Trophoblast cell (in vitro differentiated cells and primary cell): ENCODE results near the gene IGFBP2.

Source experiments
- DNase-seq, 2 donors: peaks; one replicate each; pipeline ENCODE4 v3.0.0-alpha.2; 2016
- H2AFZ ChIP-seq: 2 replicates; pipeline ENCODE4 v1.6.1; 2013; ENCODE audit warnings: low read length, moderate library complexity, mild to moderate bottlenecking; ENCODE audit not compliant: insufficient read depth, poor library complexity
- H2AK5ac ChIP-seq: 2 replicates; pipeline ENCODE4 v1.6.1; 2013; ENCODE audit warnings: mild to moderate bottlenecking, low read length
- H2BK120ac ChIP-seq: 2 replicates; pipeline ENCODE4 v1.6.1; 2013; ENCODE audit warnings: low read length, mild to moderate bottlenecking, moderate library complexity; ENCODE audit not compliant: insufficient read depth, poor library complexity
- H2BK12ac ChIP-seq: 2 replicates; pipeline ENCODE4 v1.6.1; 2013; ENCODE audit warnings: mild to moderate bottlenecking, low read length, moderate library complexity
- H2BK5ac ChIP-seq: 2 replicates; pipeline ENCODE4 v1.6.1; 2013; ENCODE audit warnings: low read length, low read depth, moderate library complexity, mild to moderate bottlenecking; ENCODE audit not compliant: poor library complexity
- H3K14ac ChIP-seq: 2 replicates; pipeline ENCODE4 v1.6.1; 2013; ENCODE audit warnings: mild to moderate bottlenecking, low read length
- H3K18ac ChIP-seq: 2 replicates; pipeline ENCODE4 v1.6.1; 2013; ENCODE audit warnings: mild to moderate bottlenecking, low read length
- H3K23ac ChIP-seq: 2 replicates; pipeline ENCODE4 v1.6.1; 2013; ENCODE audit warnings: low read length
- H3K27ac ChIP-seq: 2 replicates; pipeline ENCODE4 v1.5.1; 2013; ENCODE audit warnings: low read depth, mild to moderate bottlenecking, inconsistent platforms, low read length, moderate library complexity
- H3K27me3 ChIP-seq: 2 replicates; pipeline ENCODE4 v1.6.1; 2013; ENCODE audit warnings: inconsistent platforms, mild to moderate bottlenecking, low read length, moderate library complexity; ENCODE audit not compliant: insufficient read depth
- H3K36me3 ChIP-seq, 2 experiments: 1 replicate in 1 of 2; 2 replicates in 1 of 2; pipeline ENCODE4 v1.6.1; 2013; ENCODE audit warnings: low read length in 2 of 2, mild to moderate bottlenecking in 2 of 2, moderate library complexity in 1 of 2; ENCODE audit not compliant: insufficient read depth in 2 of 2, control insufficient read depth in 1 of 2
- H3K4ac ChIP-seq: 2 replicates; pipeline ENCODE4 v1.6.1; 2013; ENCODE audit warnings: low read depth, mild to moderate bottlenecking, low read length, moderate library complexity
- H3K4me1 ChIP-seq, 2 experiments: 1 replicate in 1 of 2; 2 replicates in 1 of 2; pipeline ENCODE4 v1.6.1; 2013; ENCODE audit warnings: low read length in 2 of 2, mild to moderate bottlenecking in 2 of 2, moderate library complexity in 1 of 2; ENCODE audit not compliant: insufficient read depth in 2 of 2, control insufficient read depth in 1 of 2
- H3K4me2 ChIP-seq: 2 replicates; pipeline ENCODE4 v1.6.1; 2013; ENCODE audit warnings: inconsistent platforms, mild to moderate bottlenecking, low read length, moderate library complexity
- H3K4me3 ChIP-seq: 2 replicates; pipeline ENCODE4 v1.5.1; 2013; ENCODE audit warnings: mild to moderate bottlenecking, low read depth, low read length, inconsistent platforms
- H3K79me1 ChIP-seq: one replicate; pipeline ENCODE4 v1.6.1; 2013; ENCODE audit warnings: low read length
- H3K79me2 ChIP-seq: 2 replicates; pipeline ENCODE4 v1.6.1; 2013; ENCODE audit warnings: low read length, mild to moderate bottlenecking; ENCODE audit not compliant: control insufficient read depth, insufficient read depth, poor library complexity
- H3K9ac ChIP-seq: 2 replicates; pipeline ENCODE4 v1.6.1; 2013; ENCODE audit warnings: mild to moderate bottlenecking, low read length
- H3K9me3 ChIP-seq: 2 replicates; pipeline ENCODE4 v1.6.1; 2013; ENCODE audit warnings: low read depth, mild to moderate bottlenecking, control low read depth, inconsistent platforms, low read length; ENCODE audit not compliant: insufficient read depth
- H4K12ac ChIP-seq: 2 replicates; pipeline ENCODE4 v1.6.1; 2013; ENCODE audit warnings: low read depth, mild to moderate bottlenecking, low read length, moderate library complexity
- H4K8ac ChIP-seq: 2 replicates; pipeline ENCODE4 v1.6.1; 2013; ENCODE audit warnings: low read depth, mild to moderate bottlenecking, low read length, moderate library complexity
- H4K91ac ChIP-seq: one replicate; pipeline ENCODE4 v1.6.1; 2013; ENCODE audit warnings: low read depth, mild to moderate bottlenecking, low read length, moderate library complexity
- WGBS: extraction: QIAGEN DNeasy Blood & Tissue Kit; methylation state at CpG from one replicate; pipeline ENCODE4 v1.1.7; 2013; ENCODE audit warnings: missing lambda C conversion rate; ENCODE audit not compliant: insufficient read length, insufficient coverage; ENCODE audit errors: extremely low coverage; 5-methylcytosine and 5-hydroxymethylcytosine counted together

The IGFBP2 gene

DNA sequence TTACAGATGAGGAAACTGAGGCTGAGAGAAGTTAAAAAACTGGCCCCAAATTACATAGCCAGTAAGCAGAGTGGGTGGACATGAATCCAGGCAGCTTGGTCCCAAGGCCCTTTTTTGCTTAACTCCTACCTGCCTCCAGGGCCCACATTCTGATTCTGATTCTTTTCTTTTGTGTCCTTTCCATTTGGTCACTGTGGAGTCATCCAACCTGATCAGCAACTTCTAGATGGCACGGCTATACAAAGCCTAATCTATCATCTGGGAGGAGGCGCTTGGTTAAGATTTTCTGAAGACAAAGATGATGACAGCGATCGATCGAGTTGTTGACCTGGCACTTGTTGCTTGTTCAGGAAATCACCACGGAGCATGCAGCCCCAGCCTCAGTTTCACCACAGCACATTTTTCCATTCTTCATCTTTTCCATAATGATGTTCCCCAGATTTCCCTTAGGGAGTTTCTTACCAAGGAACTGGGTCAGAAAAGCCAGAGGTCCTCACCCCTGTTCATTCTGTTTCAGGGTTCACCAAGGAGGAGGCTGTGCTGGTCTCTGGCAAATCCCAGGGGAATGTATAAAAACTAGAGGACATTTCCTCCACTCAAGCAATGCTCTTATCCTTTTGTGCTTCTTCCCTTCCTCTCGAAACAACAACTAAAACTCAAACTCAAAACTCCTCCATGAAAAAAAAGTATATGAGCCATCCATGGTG lies 6.9 kb upstream of the IGFBP2 start:
- H3K4me3 ChIP-seq: no peak overlapping the region
- H3K79me2 ChIP-seq: no peaks in the 10 kb centered on the region
- H4K8ac ChIP-seq: no peak overlapping the region
- 100% methylated on average over 1 of the region's 7 CpGs for WGBS
- peaks cover 4 to 10% of the 10 kb centered on the region in 2 experiments for H3K4me1 ChIP-seq
- DNase-seq: peak; percentile 43 to 79
- no peak overlapping the region for H3K14ac ChIP-seq
- H3K79me1 ChIP-seq: no peaks in the 10 kb centered on the region
- H3K18ac ChIP-seq: no peak overlapping the region
- no peak overlapping the region for H2BK12ac ChIP-seq
- no peak overlapping the region for H3K4me2 ChIP-seq
- H3K36me3 ChIP-seq: no peaks in the 10 kb centered on the region
- H3K27ac ChIP-seq: no peak overlapping the region
- no peak overlapping the region for H3K23ac ChIP-seq
- no peak overlapping the region for H2BK120ac ChIP-seq
- no peak overlapping the region for H2AK5ac ChIP-seq
- H2BK5ac ChIP-seq: no peak overlapping the region
- H3K9ac ChIP-seq: no peak overlapping the region
- H3K4ac ChIP-seq: no peak overlapping the region
- no peaks in the 10 kb centered on the region for H3K9me3 ChIP-seq
- no peak overlapping the region for H4K91ac ChIP-seq
- no peak overlapping the region for H4K12ac ChIP-seq
- no peaks in the 10 kb centered on the region for H3K27me3 ChIP-seq
- H2AFZ ChIP-seq: no peak overlapping the region

DNA sequence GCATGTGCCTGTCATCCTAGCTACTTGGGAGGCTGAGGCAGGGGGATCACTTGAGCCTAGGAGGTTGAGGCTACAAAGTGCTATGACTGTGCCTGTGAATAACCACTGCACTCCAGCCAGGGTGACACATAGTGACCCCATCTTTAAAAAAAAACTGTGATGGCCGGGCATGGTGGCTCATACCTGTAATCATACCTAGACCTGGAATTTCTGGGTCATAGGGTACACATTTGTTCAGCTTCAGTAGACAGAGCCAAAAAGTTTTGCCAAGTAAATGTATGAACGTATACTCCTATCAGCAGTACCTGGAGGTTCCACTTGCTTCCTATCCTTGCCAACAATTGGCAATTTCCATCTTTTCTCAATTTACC lies 6.4 kb upstream of the IGFBP2 start:
- H3K79me1 ChIP-seq: no peaks in the 10 kb centered on the region
- no peak overlapping the region for H2BK5ac ChIP-seq
- no peaks in the 10 kb centered on the region for H3K27me3 ChIP-seq
- no peak overlapping the region for H3K4ac ChIP-seq
- H3K9ac ChIP-seq: no peak overlapping the region
- no peak overlapping the region for H2AK5ac ChIP-seq
- WGBS: no CpG with 5 or more reads among the region's 2 CpGs
- H3K9me3 ChIP-seq: no peaks in the 10 kb centered on the region
- no peak overlapping the region for H4K12ac ChIP-seq
- H3K4me2 ChIP-seq: no peak overlapping the region
- DNase-seq: no peak
- H3K4me1 ChIP-seq: peaks cover 4 to 10% of the 10 kb centered on the region in 2 experiments
- H3K79me2 ChIP-seq: no peaks in the 10 kb centered on the region
- H4K8ac ChIP-seq: no peak overlapping the region
- no peaks in the 10 kb centered on the region for H3K36me3 ChIP-seq
- no peak overlapping the region for H4K91ac ChIP-seq
- H2BK120ac ChIP-seq: no peak overlapping the region
- no peak overlapping the region for H3K18ac ChIP-seq
- no peak overlapping the region for H3K14ac ChIP-seq
- no peak overlapping the region for H3K4me3 ChIP-seq
- H3K23ac ChIP-seq: no peak overlapping the region
- H2AFZ ChIP-seq: no peak overlapping the region
- H2BK12ac ChIP-seq: no peak overlapping the region
- H3K27ac ChIP-seq: no peak overlapping the region

DNA sequence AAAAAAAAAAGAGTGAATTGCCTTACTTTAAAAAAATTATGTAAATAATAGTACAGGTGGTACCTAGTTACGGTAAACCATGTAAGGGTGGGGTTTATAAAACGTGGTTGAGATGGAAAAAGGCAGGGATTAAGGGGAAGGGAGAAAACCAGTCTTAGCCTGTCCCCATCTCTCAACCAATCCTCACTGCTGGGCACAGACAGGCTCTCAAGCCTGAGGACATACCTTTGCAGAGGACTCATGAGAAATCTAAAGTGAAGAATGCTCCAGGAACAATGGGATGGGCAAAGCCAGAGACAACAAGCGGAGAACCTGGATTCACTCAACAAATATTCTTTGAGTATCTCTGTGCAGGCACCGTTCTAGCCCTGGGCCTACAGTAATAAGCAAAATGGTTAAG lies 3.4 kb upstream of the IGFBP2 start:
- no peak for DNase-seq
- no peak overlapping the region for H3K14ac ChIP-seq
- no peak overlapping the region for H3K27ac ChIP-seq

DNA sequence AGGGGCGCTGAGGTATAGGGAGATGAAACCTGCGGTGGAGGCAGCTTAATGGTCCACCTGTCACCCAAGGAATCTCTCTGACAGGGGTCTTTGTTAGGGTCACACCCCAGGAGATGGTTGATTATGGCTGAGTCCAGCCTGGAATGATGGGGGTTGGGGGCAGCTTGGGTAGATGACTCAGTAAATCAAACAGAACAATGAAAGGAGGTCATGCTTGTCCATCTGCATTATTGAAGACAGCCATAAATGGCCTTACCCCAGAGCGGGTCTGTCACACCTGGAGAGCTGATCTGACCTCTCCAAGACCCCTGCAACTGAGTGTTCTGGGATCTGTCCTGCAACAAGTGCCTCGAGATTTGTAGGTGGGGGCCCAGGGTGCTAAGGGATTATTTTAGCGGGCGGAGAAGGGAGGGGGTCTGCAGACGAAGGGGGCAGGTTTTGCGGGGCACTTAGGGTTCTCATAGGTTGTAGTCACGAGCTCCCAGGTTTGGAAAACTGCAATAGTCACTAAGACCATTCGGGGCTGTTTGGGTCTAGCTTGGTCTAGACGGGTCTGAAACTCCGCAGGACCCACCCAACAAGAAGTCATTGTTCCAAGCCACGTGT lies 771 bp upstream of the IGFBP2 start:
- no peak overlapping the region for H3K14ac ChIP-seq

More for the DNA sequence above, 3.4 kb upstream of the IGFBP2 start:
- H4K12ac ChIP-seq: no peak overlapping the region
- no peak overlapping the region for H2BK5ac ChIP-seq
- H2BK12ac ChIP-seq: no peak overlapping the region
- peaks cover 10 to 17% of the 10 kb centered on the region in 2 experiments for H3K4me1 ChIP-seq
- H3K27me3 ChIP-seq: peaks cover 3% of the 10 kb centered on the region
- H3K4ac ChIP-seq: no peak overlapping the region
- H3K18ac ChIP-seq: no peak overlapping the region
- H3K9ac ChIP-seq: no peak overlapping the region
- H3K36me3 ChIP-seq: no peaks in the 10 kb centered on the region
- H3K9me3 ChIP-seq: no peaks in the 10 kb centered on the region
- no peak overlapping the region for H2BK120ac ChIP-seq
- H2AFZ ChIP-seq: no peak overlapping the region
- no peak overlapping the region for H2AK5ac ChIP-seq
- no peak overlapping the region for H3K4me2 ChIP-seq
- no peak overlapping the region for H3K4me3 ChIP-seq
- H3K23ac ChIP-seq: no peak overlapping the region
- WGBS: no CpG with 5 or more reads among the region's 4 CpGs
- H4K91ac ChIP-seq: no peak overlapping the region
- H3K79me1 ChIP-seq: peaks cover 13% of the 10 kb centered on the region
- H4K8ac ChIP-seq: no peak overlapping the region
- H3K79me2 ChIP-seq: peaks cover 12% of the 10 kb centered on the region

More for the DNA sequence above, 771 bp upstream of the IGFBP2 start:
- H3K36me3 ChIP-seq: peaks cover 0 to under 1% of the 10 kb centered on the region in 2 experiments
- H2BK5ac ChIP-seq: no peak overlapping the region
- H4K91ac ChIP-seq: no peak overlapping the region
- no peak overlapping the region for H4K8ac ChIP-seq
- no peak overlapping the region for H2AK5ac ChIP-seq
- peaks cover 16% of the 10 kb centered on the region for H3K79me2 ChIP-seq
- H3K9ac ChIP-seq: peak overlapping the region; percentile 70
- no CpG with 5 or more reads among the region's 13 CpGs for WGBS
- H2BK12ac ChIP-seq: no peak overlapping the region
- H3K27ac ChIP-seq: no peak overlapping the region
- DNase-seq: no peak
- no peak overlapping the region for H2AFZ ChIP-seq
- peak overlapping the region; percentile 75 for H3K4me3 ChIP-seq
- H3K79me1 ChIP-seq: peaks cover 29% of the 10 kb centered on the region
- H3K18ac ChIP-seq: no peak overlapping the region
- H3K4ac ChIP-seq: no peak overlapping the region
- peak overlapping the region; percentile 48 for H2BK120ac ChIP-seq
- no peaks in the 10 kb centered on the region for H3K9me3 ChIP-seq
- no peak overlapping the region for H4K12ac ChIP-seq
- peak overlapping the region; percentile 85 for H3K4me2 ChIP-seq
- H3K23ac ChIP-seq: no peak overlapping the region
- peaks cover 3% of the 10 kb centered on the region for H3K27me3 ChIP-seq
- H3K4me1 ChIP-seq: peaks cover 13 to 17% of the 10 kb centered on the region in 2 experiments
